NB4 (cell line): ENCODE results near the gene SASH1.

Experiments
- MYC ChIP-seq: IDR thresholded peaks from 2 replicates; pipeline ENCODE4 v1.6.1; 2011; ENCODE audit warnings: low read depth, low read length
- POLR2A ChIP-seq: IDR thresholded peaks from 2 replicates; pipeline ENCODE4 v1.6.1; 2011; ENCODE audit warnings: mild to moderate bottlenecking; ENCODE audit not compliant: insufficient read length; ENCODE audit errors: extremely low read depth
- TF ChIP-seq, protein P1 (sequence below): IDR thresholded peaks from one replicate; pipeline ENCODE4 v1.5.1; 2012; ENCODE audit warnings: low read depth, low read length
- TF ChIP-seq, protein P2 (sequence below): IDR thresholded peaks from 2 replicates; pipeline ENCODE4 v1.6.1; 2011; ENCODE audit warnings: low read depth, low read length

GRCh38 chr6:148479497-148479896, 136.9 kb downstream of the SASH1 start:
- no peak for TF ChIP-seq POLR2A
- TF ChIP-seq, protein P1, sequence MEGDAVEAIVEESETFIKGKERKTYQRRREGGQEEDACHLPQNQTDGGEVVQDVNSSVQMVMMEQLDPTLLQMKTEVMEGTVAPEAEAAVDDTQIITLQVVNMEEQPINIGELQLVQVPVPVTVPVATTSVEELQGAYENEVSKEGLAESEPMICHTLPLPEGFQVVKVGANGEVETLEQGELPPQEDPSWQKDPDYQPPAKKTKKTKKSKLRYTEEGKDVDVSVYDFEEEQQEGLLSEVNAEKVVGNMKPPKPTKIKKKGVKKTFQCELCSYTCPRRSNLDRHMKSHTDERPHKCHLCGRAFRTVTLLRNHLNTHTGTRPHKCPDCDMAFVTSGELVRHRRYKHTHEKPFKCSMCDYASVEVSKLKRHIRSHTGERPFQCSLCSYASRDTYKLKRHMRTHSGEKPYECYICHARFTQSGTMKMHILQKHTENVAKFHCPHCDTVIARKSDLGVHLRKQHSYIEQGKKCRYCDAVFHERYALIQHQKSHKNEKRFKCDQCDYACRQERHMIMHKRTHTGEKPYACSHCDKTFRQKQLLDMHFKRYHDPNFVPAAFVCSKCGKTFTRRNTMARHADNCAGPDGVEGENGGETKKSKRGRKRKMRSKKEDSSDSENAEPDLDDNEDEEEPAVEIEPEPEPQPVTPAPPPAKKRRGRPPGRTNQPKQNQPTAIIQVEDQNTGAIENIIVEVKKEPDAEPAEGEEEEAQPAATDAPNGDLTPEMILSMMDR: no peak
- TF ChIP-seq, protein P2, sequence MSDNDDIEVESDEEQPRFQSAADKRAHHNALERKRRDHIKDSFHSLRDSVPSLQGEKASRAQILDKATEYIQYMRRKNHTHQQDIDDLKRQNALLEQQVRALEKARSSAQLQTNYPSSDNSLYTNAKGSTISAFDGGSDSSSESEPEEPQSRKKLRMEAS: no peak
- TF ChIP-seq MYC: no peak
